ENCODE data around the gene CPZ.

DNA sequence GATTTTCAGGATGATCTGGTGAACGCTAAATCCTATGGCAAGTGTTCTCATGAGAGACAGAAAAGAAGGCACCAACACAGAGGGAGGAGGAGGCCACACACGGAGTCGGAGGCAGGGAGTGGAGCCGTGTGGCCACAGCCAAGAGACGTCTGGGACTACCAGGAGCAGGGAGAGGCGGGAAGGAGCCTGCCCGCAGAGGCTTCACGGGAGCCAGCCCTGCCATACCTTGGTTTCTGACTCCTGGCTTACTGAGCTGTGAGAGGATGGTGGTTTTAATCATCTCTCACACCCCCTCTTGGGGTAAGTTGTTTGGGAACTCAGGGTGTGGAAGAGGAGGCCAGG is 45.8 kb upstream of the CPZ start:
- TF ChIP-seq, protein P1, sequence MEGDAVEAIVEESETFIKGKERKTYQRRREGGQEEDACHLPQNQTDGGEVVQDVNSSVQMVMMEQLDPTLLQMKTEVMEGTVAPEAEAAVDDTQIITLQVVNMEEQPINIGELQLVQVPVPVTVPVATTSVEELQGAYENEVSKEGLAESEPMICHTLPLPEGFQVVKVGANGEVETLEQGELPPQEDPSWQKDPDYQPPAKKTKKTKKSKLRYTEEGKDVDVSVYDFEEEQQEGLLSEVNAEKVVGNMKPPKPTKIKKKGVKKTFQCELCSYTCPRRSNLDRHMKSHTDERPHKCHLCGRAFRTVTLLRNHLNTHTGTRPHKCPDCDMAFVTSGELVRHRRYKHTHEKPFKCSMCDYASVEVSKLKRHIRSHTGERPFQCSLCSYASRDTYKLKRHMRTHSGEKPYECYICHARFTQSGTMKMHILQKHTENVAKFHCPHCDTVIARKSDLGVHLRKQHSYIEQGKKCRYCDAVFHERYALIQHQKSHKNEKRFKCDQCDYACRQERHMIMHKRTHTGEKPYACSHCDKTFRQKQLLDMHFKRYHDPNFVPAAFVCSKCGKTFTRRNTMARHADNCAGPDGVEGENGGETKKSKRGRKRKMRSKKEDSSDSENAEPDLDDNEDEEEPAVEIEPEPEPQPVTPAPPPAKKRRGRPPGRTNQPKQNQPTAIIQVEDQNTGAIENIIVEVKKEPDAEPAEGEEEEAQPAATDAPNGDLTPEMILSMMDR (optimal IDR thresholded peaks at IDR 0.05 in 1 of 3, IDR thresholded peaks at IDR 0.05 in 1 of 3, conservative IDR thresholded peaks at IDR 0.05 in 1 of 3; ENCODE audit: extremely low read depth in 1 of 3, insufficient read depth in 2 of 3, low read length in 3 of 3) = no peak
- TF ChIP-seq EZH2 (IDR thresholded peaks at IDR 0.05; ENCODE audit: low read length) = no peak
